ENCODE results near the gene CCDC116. TPM values are rescaled to one million over a fixed set of nuclear protein-coding genes. Genes with fewer than 3 reads are reported as not detected.
"Not testable (repeated sequence)": the region's sequence is repeated elsewhere in the genome, so short reads cannot be mapped to it uniquely, and the experiment has no call there.

Gene CCDC116
- total and polyA plus RNA-seq, 2 experiments from 2014 or later: 0.10 to 0.54 TPM

DNA sequence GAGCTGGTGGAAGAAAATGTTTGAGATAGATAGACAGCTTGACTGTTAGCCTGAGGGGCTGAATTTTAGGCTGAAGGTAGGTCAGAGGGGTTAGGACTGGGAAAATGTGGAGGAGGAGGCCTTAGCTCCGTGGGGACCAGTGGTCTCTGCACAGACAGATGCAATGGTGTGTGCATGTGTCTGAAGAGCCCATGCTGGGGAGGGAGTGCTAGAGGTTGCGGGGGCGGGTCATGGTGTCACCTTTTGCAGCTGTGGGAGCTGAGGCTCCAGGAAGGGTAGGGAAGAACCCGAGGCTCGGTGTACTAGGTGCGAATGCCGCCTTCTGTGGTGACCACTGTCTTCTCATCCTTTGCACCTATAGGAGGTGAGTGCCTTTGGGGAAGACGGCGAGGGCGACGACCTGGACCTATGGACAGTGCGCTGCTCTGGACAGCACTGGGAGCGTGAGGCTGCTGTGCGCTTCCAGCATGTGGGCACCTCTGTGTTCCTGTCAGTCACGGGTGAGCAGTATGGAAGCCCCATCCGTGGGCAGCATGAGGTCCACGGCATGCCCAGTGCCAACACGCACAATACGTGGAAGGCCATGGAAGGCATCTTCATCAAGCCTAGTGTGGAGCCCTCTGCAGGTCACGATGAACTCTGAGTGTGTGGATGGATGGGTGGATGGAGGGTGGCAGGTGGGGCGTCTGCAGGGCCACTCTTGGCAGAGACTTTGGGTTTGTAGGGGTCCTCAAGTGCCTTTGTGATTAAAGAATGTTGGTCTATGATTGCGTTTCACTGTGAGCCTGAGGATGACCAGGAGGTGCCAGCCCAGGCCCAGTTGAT lies 11.2 kb downstream of the CCDC116 start:
- H3K27ac ChIP-seq: no peak overlapping the region
- peak overlapping the region; percentile 84; the same call in 1 of the 2 replicates for H3K9ac ChIP-seq
- DNase-seq: no peak
- no peaks in the 10 kb centered on the region for H3K9me3 ChIP-seq (ENCODE audit: low read depth)
- peak overlapping the region; percentile 74 for H3K4me2 ChIP-seq (ENCODE audit: unreplicated experiment)
- in situ Hi-C loops (cut with MboI): loop anchor here (25.0 kb wide), 1 partner anchor 181 kb away; the partner anchor contains the start of gene TMEM191C
- H3K79me2 ChIP-seq (ENCODE audit: insufficient read depth): peaks cover 5% of the 10 kb centered on the region; the same call in 1 of the 2 replicates
- no peaks in the 10 kb centered on the region for H4K20me1 ChIP-seq (ENCODE audit: insufficient read depth)
- H3K9me2 ChIP-seq (ENCODE audit: insufficient read depth): no peaks in the 10 kb centered on the region
- H3F3A ChIP-seq (ENCODE audit: insufficient read depth): no peaks in the 10 kb centered on the region
- H3K36me3 ChIP-seq (ENCODE audit: low read depth): no peaks in the 10 kb centered on the region
- WGBS, 2 experiments (ENCODE audit: low coverage in 1 of 2, low lambda C conversion rate in 2 of 2, missing lambda C conversion rate in 2 of 2): 93 to 94% methylated on average over 19 to 22 of the region's 22 CpGs
- peak overlapping the region; percentile 76 for H3K4me3 ChIP-seq
- no peaks in the 10 kb centered on the region for H3K27me3 ChIP-seq (replicated peaks; ENCODE audit: insufficient read depth)
- TF ChIP-seq EZH2phosphoT487 (IDR thresholded peaks at IDR 0.05; ENCODE audit: insufficient read depth, low read depth) (no peak), EZH2 (IDR thresholded peaks at IDR 0.05; ENCODE audit: insufficient read depth, poor library complexity, severe bottlenecking) (no peak)
- no peaks in the 10 kb centered on the region for H3K4me1 ChIP-seq (ENCODE audit: insufficient read depth)
- H2AFZ ChIP-seq: no peak overlapping the region

- not testable (repeated sequence) for H3K9me3 ChIP-seq (ENCODE audit: low read depth)
These were observed 13.0 kb downstream of the CCDC116 start for GRCh38 chr22:21645513-21645912.

DNA sequence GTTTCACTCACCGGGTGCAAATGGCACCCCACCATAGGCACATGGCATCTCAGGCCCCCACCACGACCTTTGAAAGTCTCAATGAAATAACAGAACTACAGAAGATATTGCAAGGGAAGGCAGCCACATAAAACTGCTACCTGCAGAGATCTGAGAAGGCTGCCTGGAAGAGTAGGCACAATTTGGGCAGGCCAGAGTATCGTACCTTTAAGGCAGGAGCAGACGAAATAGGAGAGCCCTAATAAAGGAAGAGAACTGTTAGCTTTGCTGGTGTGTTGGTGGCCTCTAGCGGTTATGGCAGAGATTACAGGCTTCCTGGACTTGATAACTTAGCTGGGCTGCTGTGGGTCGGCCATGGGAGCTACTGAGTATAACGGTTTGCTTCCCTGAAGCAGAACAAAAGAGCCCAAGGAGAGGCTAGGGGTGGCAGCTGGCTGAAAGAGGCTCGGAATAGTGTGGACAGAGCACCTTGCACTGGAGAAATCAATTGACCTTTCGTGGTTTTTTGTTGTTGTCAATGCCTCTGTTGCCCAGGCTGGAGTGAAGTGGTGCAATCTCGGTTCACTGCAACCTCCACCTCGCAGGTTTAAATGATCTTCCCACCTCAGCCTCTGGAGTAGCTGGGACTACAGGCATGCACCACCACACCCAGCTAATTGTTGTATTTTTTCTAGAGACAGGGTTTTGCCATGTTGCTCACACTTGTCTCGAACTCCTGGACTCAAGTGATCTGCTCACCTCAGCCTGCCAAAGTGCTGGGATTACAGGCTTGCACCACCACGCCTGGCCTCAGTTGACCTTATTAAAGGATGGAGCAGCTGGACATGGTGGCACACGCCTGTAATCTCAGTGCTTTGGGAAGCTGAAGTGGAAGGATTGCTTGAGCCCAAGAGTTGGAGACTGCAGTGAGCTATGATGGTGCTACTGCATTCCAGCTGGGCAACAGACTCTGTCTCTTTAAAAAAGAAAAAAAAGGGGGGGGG lies 14.3 kb downstream of the CCDC116 start:
- Histone ChIP-seq H3K4me1 (ENCODE audit: insufficient read depth) (0 out of 2 replicates have a peak, but pooled peaks cover 7% of the 10 kb centered on the region), H2AFZ (no peak overlapping the region; the same call in 1 of the 2 replicates), H3K9ac (no peak overlapping the region), H3K36me3 (ENCODE audit: low read depth) (no peaks in the 10 kb centered on the region), H3K9me2 (ENCODE audit: insufficient read depth) (no peaks in the 10 kb centered on the region), H3K4me3 (no peak overlapping the region), H3F3A (ENCODE audit: insufficient read depth) (peaks cover 8% of the 10 kb centered on the region; the same call in 1 of the 2 replicates), H3K9me3 (ENCODE audit: low read depth) (no peaks in the 10 kb centered on the region), H3K79me2 (ENCODE audit: insufficient read depth) (peaks cover 5% of the 10 kb centered on the region; the same call in 1 of the 2 replicates), H4K20me1 (ENCODE audit: insufficient read depth) (no peaks in the 10 kb centered on the region), H3K4me2 (ENCODE audit: unreplicated experiment) (no peak overlapping the region), H3K27me3 (replicated peaks; ENCODE audit: insufficient read depth) (no peaks in the 10 kb centered on the region), H3K27ac (no peak overlapping the region)
- TF ChIP-seq EZH2phosphoT487 (IDR thresholded peaks at IDR 0.05; ENCODE audit: insufficient read depth, low read depth): no peak
- no peak for TF ChIP-seq EZH2 (IDR thresholded peaks at IDR 0.05; ENCODE audit: insufficient read depth, poor library complexity, severe bottlenecking)
- peak; percentile 85 for DNase-seq
- 38 to 44% methylated on average over 14 of the region's 14 CpGs for WGBS, 2 experiments (ENCODE audit: low coverage in 1 of 2, low lambda C conversion rate in 2 of 2, missing lambda C conversion rate in 2 of 2)
- in situ Hi-C loops (cut with MboI): loop anchor here (25.0 kb wide), 1 partner anchor 185 kb away; the partner anchor contains the start of gene TMEM191C

More at GRCh38 chr22:21645513-21645912, 13.0 kb downstream of the CCDC116 start:
- H3K36me3 ChIP-seq (ENCODE audit: low read depth); H2AFZ ChIP-seq; H3K4me2 ChIP-seq (ENCODE audit: unreplicated experiment); H3K27me3 ChIP-seq (replicated peaks; ENCODE audit: insufficient read depth); H3K9me2 ChIP-seq (ENCODE audit: insufficient read depth); DNase-seq; H3K79me2 ChIP-seq (ENCODE audit: insufficient read depth); H3K4me1 ChIP-seq (ENCODE audit: insufficient read depth); H3K27ac ChIP-seq; H4K20me1 ChIP-seq (ENCODE audit: insufficient read depth); H3K4me3 ChIP-seq; H3F3A ChIP-seq (ENCODE audit: insufficient read depth); H3K9ac ChIP-seq: not testable (repeated sequence)
- 92 to 93% methylated on average over 6 of the region's 6 CpGs for WGBS, 2 experiments (ENCODE audit: low coverage in 1 of 2, low lambda C conversion rate in 2 of 2, missing lambda C conversion rate in 2 of 2)
- in situ Hi-C loops (cut with MboI): loop anchor here (25.0 kb wide), 1 partner anchor 183 kb away; the partner anchor contains the start of gene TMEM191C

DNA sequence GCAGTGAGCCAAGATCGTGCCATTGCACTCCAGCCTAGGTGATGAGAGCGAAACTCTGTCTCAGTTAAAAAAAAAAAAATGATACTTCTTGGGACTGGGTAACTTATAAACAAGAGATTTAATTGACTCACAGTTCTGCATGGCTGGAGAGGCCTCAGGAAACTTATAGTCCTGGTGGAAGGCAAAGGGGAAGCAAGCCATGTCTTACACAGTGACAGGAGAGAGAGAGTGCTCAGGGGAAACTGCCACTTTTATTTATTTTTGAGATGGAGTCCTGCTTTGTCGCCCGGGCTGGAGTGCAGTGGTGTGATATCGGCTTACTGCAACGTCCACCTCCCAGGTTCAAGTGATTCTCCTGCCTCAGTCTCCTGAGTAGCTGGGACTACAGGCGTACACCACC lies 17.7 kb downstream of the CCDC116 start:
- H4K20me1 ChIP-seq (ENCODE audit: insufficient read depth): no peaks in the 10 kb centered on the region
- no peak for DNase-seq
- no peaks in the 10 kb centered on the region for H3K79me2 ChIP-seq (ENCODE audit: insufficient read depth)
- no peak overlapping the region for H2AFZ ChIP-seq
- TF ChIP-seq EZH2phosphoT487 (IDR thresholded peaks at IDR 0.05; ENCODE audit: insufficient read depth, low read depth) (no peak), EZH2 (IDR thresholded peaks at IDR 0.05; ENCODE audit: insufficient read depth, poor library complexity, severe bottlenecking) (no peak)
- H3K9me2 ChIP-seq (ENCODE audit: insufficient read depth): no peaks in the 10 kb centered on the region
- no peak overlapping the region for H3K4me2 ChIP-seq (ENCODE audit: unreplicated experiment)
- no peaks in the 10 kb centered on the region for H3K27me3 ChIP-seq (replicated peaks; ENCODE audit: insufficient read depth)
- H3K4me3 ChIP-seq: no peak overlapping the region
- in situ Hi-C loops (cut with MboI): no loop called here
- peaks cover 8% of the 10 kb centered on the region; the same call in 1 of the 2 replicates for H3F3A ChIP-seq (ENCODE audit: insufficient read depth)
- WGBS, 2 experiments (ENCODE audit: low coverage in 1 of 2, low lambda C conversion rate in 2 of 2, missing lambda C conversion rate in 2 of 2): 88 to 96% methylated on average over 7 of the region's 7 CpGs
- H3K4me1 ChIP-seq (ENCODE audit: insufficient read depth): 0 out of 2 replicates have a peak, but pooled peaks cover 7% of the 10 kb centered on the region
- no peak overlapping the region for H3K27ac ChIP-seq
- no peak overlapping the region for H3K9ac ChIP-seq
- H3K9me3 ChIP-seq (ENCODE audit: low read depth): no peaks in the 10 kb centered on the region
- H3K36me3 ChIP-seq (ENCODE audit: low read depth): no peaks in the 10 kb centered on the region
